HFF-Myc (cell line): ENCODE results near the gene THSD7A.
A peak's percentile ranks its signal among the peaks of the same experiment; 100 is the strongest.

Source experiments
- DNase-seq: peaks from one replicate; pipeline ENCODE4 v3.0.0-alpha.2; 2011; ENCODE audit warnings: low read depth; ENCODE audit errors: extremely low read depth
- H3K4me3 ChIP-seq: replicated peaks from 2 replicates; pipeline ENCODE4 v1.5.1; 2011; ENCODE audit warnings: low read depth, mild to moderate bottlenecking, control low read depth, low read length
- TF ChIP-seq, protein P1 (sequence below): IDR thresholded peaks from 2 replicates; pipeline ENCODE4 v1.5.1; 2012; ENCODE audit warnings: mild to moderate bottlenecking, low read depth, low read length, control low read depth; ENCODE audit errors: missing control alignments

Gene THSD7A, protein sequence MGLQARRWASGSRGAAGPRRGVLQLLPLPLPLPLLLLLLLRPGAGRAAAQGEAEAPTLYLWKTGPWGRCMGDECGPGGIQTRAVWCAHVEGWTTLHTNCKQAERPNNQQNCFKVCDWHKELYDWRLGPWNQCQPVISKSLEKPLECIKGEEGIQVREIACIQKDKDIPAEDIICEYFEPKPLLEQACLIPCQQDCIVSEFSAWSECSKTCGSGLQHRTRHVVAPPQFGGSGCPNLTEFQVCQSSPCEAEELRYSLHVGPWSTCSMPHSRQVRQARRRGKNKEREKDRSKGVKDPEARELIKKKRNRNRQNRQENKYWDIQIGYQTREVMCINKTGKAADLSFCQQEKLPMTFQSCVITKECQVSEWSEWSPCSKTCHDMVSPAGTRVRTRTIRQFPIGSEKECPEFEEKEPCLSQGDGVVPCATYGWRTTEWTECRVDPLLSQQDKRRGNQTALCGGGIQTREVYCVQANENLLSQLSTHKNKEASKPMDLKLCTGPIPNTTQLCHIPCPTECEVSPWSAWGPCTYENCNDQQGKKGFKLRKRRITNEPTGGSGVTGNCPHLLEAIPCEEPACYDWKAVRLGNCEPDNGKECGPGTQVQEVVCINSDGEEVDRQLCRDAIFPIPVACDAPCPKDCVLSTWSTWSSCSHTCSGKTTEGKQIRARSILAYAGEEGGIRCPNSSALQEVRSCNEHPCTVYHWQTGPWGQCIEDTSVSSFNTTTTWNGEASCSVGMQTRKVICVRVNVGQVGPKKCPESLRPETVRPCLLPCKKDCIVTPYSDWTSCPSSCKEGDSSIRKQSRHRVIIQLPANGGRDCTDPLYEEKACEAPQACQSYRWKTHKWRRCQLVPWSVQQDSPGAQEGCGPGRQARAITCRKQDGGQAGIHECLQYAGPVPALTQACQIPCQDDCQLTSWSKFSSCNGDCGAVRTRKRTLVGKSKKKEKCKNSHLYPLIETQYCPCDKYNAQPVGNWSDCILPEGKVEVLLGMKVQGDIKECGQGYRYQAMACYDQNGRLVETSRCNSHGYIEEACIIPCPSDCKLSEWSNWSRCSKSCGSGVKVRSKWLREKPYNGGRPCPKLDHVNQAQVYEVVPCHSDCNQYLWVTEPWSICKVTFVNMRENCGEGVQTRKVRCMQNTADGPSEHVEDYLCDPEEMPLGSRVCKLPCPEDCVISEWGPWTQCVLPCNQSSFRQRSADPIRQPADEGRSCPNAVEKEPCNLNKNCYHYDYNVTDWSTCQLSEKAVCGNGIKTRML (N-terminal part only)

DNA sequence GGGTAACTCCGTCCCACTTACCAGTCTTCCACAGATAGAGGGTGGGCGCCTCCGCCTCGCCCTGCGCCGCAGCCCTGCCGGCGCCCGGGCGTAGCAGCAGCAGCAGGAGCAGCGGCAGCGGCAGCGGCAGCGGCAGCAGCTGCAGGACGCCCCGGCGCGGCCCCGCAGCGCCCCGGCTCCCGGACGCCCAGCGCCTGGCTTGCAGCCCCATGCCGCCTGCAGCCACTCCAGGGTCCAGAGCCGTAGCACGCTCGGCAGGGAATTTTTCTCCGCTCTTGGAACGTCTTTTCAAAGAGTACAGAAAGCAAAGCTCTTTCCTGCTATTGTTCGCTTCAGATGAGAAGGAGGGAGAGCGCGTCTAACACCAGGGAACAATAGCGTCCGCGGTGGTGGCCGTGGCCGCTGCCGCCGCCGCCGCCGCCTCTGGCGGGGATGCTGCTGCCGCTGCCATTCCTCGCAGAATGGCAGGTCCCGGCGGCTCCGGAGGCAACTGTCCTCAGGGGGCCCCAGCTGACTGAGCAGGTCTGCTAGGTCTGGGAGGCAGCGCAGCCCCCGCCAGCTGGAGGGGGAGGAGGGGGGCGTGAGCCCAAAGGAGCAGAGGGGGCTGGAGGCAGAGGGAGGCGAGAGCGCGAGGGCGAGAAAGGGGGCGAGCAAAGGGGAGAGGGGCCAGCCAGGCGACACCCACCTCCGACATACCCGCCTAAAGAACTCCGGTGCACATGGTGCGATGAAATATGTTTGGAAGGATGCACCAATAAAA lies at the start of gene THSD7A:
THSD7A (minus strand) TSS at position 463 of the 760 bp plus-strand sequence; CDS start at position 211, 252 bp downstream.
- no peak for DNase-seq
- TF ChIP-seq, protein P1, sequence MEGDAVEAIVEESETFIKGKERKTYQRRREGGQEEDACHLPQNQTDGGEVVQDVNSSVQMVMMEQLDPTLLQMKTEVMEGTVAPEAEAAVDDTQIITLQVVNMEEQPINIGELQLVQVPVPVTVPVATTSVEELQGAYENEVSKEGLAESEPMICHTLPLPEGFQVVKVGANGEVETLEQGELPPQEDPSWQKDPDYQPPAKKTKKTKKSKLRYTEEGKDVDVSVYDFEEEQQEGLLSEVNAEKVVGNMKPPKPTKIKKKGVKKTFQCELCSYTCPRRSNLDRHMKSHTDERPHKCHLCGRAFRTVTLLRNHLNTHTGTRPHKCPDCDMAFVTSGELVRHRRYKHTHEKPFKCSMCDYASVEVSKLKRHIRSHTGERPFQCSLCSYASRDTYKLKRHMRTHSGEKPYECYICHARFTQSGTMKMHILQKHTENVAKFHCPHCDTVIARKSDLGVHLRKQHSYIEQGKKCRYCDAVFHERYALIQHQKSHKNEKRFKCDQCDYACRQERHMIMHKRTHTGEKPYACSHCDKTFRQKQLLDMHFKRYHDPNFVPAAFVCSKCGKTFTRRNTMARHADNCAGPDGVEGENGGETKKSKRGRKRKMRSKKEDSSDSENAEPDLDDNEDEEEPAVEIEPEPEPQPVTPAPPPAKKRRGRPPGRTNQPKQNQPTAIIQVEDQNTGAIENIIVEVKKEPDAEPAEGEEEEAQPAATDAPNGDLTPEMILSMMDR: no peak
- peak within 1 kb of the TSS; percentile 8; the same call in 1 of the 2 replicates for H3K4me3 ChIP-seq

DNA sequence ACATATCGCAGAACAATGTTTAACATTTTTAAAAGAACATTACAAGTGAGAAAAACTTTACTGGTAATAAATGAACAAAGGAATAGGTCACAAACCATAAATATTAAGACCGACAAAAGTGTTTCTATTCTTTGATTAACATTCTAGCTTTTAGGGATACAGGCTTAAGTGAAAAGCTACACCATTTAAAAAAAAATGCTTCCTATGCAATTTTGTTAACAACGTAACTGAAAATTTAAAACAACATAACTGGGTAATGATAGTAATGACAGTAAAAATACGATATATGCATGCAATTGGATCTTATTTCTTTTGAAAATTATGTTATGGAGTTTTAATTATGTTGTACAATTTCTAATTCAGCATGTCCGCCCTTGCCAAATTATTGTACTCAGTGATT lies 49.7 kb upstream of the THSD7A start:
- TF ChIP-seq, protein P1: no peak
- no peak overlapping the region for H3K4me3 ChIP-seq
- no peak for DNase-seq

DNA sequence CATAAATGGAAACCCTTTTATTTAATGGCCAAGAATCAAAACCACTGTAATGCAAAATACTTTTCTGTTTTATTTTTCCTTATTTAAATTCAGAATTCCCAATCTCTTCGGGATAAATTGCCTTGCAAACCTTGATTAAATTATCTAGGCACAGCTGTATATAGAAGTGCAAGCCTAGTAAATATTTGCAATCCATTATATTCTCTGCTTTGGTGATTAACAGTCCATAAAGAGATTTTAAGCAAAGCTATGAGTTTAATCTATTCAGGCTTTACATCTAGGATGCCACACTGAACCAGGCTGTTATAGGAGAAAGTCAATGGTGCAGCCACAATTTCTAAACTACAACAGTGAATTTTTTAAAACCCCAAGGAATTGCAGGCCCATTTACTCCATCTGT lies 43.6 kb upstream of the THSD7A start:
- TF ChIP-seq, protein P1: no peak
- DNase-seq: no peak
- no peak overlapping the region for H3K4me3 ChIP-seq

DNA sequence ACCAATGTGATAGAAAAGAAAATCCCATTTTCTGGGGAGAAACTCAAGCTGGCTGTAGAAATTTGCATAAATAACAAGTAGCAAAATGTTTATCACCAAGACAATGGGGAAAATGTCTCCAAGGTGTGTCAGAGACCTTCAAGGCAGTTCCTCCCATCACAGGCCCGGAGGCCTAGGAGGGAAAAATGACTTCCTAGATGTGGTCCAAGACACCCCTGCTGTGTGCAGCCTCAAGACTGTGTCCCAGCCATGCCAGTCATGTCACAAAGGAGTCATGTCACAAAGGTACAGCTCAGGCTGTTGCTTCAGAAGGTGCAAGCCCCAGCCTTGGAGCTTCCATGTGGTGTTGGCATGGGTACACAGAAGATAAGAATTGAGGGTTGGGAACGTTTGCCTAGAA lies 33.7 kb upstream of the THSD7A start:
- TF ChIP-seq, protein P1: no peak
- no peak overlapping the region for H3K4me3 ChIP-seq
- DNase-seq: no peak

DNA sequence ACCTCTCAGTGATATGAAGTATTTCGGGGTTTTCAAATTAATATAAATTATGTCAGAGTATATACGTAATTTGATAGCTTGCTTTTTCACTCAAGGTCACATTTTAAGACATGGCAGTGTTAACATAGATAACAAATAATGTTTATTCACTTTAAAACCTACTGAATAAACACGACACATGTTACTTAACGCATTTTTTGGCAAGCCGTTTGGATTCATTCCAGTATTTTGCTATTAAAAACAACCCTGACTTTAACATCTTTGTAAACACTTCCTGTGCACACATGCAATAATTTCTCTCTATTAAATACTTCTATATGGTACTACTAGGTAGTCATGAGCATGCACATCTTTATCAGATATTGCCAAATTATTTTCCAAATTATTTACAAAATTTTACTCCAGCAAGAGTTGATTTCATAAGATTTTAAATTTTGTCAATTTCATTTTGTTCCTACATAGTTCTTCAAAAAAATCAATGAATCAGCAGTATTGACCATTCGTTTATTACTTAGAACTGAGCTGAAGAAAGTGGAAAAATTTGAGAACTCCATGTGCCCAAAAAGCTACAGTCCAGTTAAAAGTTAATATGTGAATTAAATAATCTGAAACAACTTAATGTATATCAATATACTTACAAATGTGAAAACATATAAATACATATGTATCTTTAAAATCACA lies 26.8 kb upstream of the THSD7A start:
- DNase-seq: no peak
- no peak overlapping the region for H3K4me3 ChIP-seq
- TF ChIP-seq, protein P1: no peak

DNA sequence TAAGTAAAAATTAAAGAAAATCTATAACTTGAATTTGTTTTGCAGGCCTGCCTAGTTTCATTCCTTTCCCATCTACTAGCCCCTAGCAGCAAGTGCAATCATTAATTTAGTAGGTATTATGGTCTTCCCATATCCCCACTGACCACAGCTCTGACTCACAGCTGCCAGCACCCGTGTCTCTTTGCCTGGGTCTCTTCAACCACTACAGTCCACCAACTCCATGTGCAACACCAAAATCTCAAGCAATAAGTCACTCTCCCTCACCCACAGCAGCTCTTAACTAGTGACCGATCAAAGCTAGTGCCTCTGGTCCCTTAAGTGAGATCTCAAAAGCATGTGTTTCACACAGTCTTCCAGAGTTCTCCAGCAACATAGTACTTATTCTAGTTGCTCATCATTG lies 26.0 kb upstream of the THSD7A start:
- TF ChIP-seq, protein P1: no peak
- no peak overlapping the region for H3K4me3 ChIP-seq
- DNase-seq: no peak
